22Rv1 (cell line): ENCODE data around the gene CFAP410.

Source experiments
- CTCF ChIP-seq: fragments of 450-650 bp; IDR thresholded peaks from 2 replicates; pipeline ENCODE4 v1.5.1; 2017; ENCODE audit warnings: mild to moderate bottlenecking
- ZFX ChIP-seq: fragments of 450-650 bp; IDR thresholded peaks from 2 replicates; pipeline ENCODE4 v1.6.1; 2017; ENCODE audit warnings: antibody characterized with exemption, borderline replicate concordance

GRCh38 chr21:44370786-44371410 is 31.7 kb upstream of the CFAP410 start:
- TF ChIP-seq CTCF, result no peak
- TF ChIP-seq ZFX, result no peak
